Liver (tissue), 9 donors: Measurements from ENCODE around the gene SIAH2. TPM values are rescaled to one million over a fixed set of nuclear protein-coding genes. Genes with fewer than 3 reads are reported as not detected.

ENCODE experiments used
- DNase-seq: peaks from one replicate; pipeline ENCODE4 v3.0.0-alpha.2; 2017; ENCODE audit warnings: low spot score
- H3K27ac ChIP-seq, 2 donors: one replicate each; pipeline ENCODE4 v1.7.0; 2013; ENCODE audit warnings: inconsistent platforms in 2 of 2, low read length in 2 of 2, control low read depth in 1 of 2, low read depth in 1 of 2, mild to moderate bottlenecking in 1 of 2
- H3K27me3 ChIP-seq, 4 donors: one replicate each; pipeline versions ENCODE4 v1.6.1 to v1.7.0; 2013; ENCODE audit warnings: low read length in 3 of 4, inconsistent platforms in 1 of 4, mild to moderate bottlenecking in 1 of 4, moderate library complexity in 1 of 4; ENCODE audit not compliant: control insufficient read depth in 4 of 4, insufficient read depth in 4 of 4
- H3K36me3 ChIP-seq, 4 donors: one replicate each; pipeline versions ENCODE4 v1.6.1 to v1.7.0; 2013; ENCODE audit warnings: low read length in 3 of 4, mild to moderate bottlenecking in 3 of 4, low read depth in 1 of 4, moderate library complexity in 1 of 4; ENCODE audit not compliant: control insufficient read depth in 4 of 4, insufficient read depth in 3 of 4
- H3K4me1 ChIP-seq, 4 donors: one replicate each; pipeline versions ENCODE4 v1.6.1 to v1.7.0; 2013; ENCODE audit warnings: low read length in 3 of 4, mild to moderate bottlenecking in 3 of 4, moderate library complexity in 1 of 4; ENCODE audit not compliant: control insufficient read depth in 4 of 4, insufficient read depth in 4 of 4
- H3K4me3 ChIP-seq, 3 donors: one replicate each; pipeline versions ENCODE4 v1.6.1 to v1.7.0; 2013; ENCODE audit warnings: low read length in 3 of 3, control low read depth in 1 of 3, low read depth in 1 of 3, mild to moderate bottlenecking in 1 of 3
- H3K9ac ChIP-seq, 2 donors: one replicate each; pipeline ENCODE4 v1.7.0; 2013; ENCODE audit warnings: low read length in 2 of 2, mild to moderate bottlenecking in 2 of 2, moderate library complexity in 2 of 2, control low read depth in 1 of 2, low read depth in 1 of 2
- H3K9me3 ChIP-seq, 4 donors: one replicate each; pipeline versions ENCODE4 v1.6.1 to v1.7.0; 2013; ENCODE audit warnings: low read length in 3 of 4; ENCODE audit not compliant: control insufficient read depth in 4 of 4
- EGR1 ChIP-seq, 2 donors: IDR thresholded peaks; 2 replicates each; pipeline ENCODE4 v1.6.1; 2016 to 2018; ENCODE audit warnings: antibody characterized with exemption in 2 of 2, low read depth in 2 of 2
- FOXA1 ChIP-seq: IDR thresholded peaks from 2 replicates; pipeline ENCODE4 v1.6.1; 2016; ENCODE audit warnings: antibody characterized with exemption
- FOXA2 ChIP-seq: IDR thresholded peaks from 2 replicates; pipeline ENCODE4 v1.6.1; 2016; ENCODE audit warnings: antibody characterized with exemption
- GABPA ChIP-seq, 2 donors: IDR thresholded peaks in 1 of 2; conservative IDR thresholded peaks in 1 of 2; 2 replicates each; pipeline ENCODE4 v1.6.1; 2016; ENCODE audit warnings: antibody characterized with exemption in 2 of 2, mild to moderate bottlenecking in 1 of 2, moderate library complexity in 1 of 2
- HNF4A ChIP-seq, 2 donors: conservative IDR thresholded peaks; 2 replicates each; pipeline ENCODE4 v1.6.1; 2016; ENCODE audit warnings: antibody characterized with exemption in 2 of 2, mild to moderate bottlenecking in 2 of 2
- JUND ChIP-seq, 2 donors: IDR thresholded peaks; 2 replicates each; pipeline ENCODE4 v1.6.1; 2016; ENCODE audit warnings: antibody characterized with exemption in 2 of 2
- NR2F2 ChIP-seq: IDR thresholded peaks from 2 replicates; pipeline ENCODE4 v1.6.1; 2016; ENCODE audit warnings: antibody characterized with exemption
- RAD21 ChIP-seq, 2 donors: IDR thresholded peaks; 2 replicates each; pipeline ENCODE4 v1.6.1; 2016; ENCODE audit warnings: antibody characterized with exemption in 2 of 2, mild to moderate bottlenecking in 2 of 2
- RXRA ChIP-seq, 2 donors: IDR thresholded peaks; 2 replicates each; pipeline ENCODE4 v1.6.1; 2017 to 2018; ENCODE audit warnings: antibody characterized with exemption in 2 of 2, mild to moderate bottlenecking in 1 of 2
- SP1 ChIP-seq: IDR thresholded peaks from 2 replicates; pipeline ENCODE4 v1.6.1; 2018; ENCODE audit warnings: antibody characterized with exemption, mild to moderate bottlenecking
- TAF1 ChIP-seq: conservative IDR thresholded peaks from 2 replicates; pipeline ENCODE4 v1.6.1; 2016; ENCODE audit warnings: antibody characterized with exemption, mild to moderate bottlenecking
- YY1 ChIP-seq: IDR thresholded peaks from 2 replicates; pipeline ENCODE4 v1.6.1; 2016; ENCODE audit warnings: antibody characterized with exemption, mild to moderate bottlenecking
- WGBS: extraction: QIAGEN DNeasy Blood & Tissue Kit; methylation state at CpG from one replicate; pipeline ENCODE4 v1.1.7; 2013; 5-methylcytosine and 5-hydroxymethylcytosine counted together
- polyA plus RNA-seq, 2 donors: library from polyadenylated mRNA; stranded (reverse) in 1 of 2; unstranded in 1 of 2; fragments of 200-250 nt in 1 of 2; fragments of >200 nt in 1 of 2; fragmentation: Nextera tagmentation in 1 of 2; extraction: Ambion mirVana in 1 of 2; gene quantifications; one replicate each; pipeline versions ENCODE4 v1.2.1 to v1.2.3, GENCODE V29; 2013 to 2015
- total RNA-seq, 2 donors: library from RNA; depleted of rRNA; stranded (reverse); fragments of >200 nt; gene quantifications; one replicate each; pipeline ENCODE4 v1.2.3, GENCODE V29; 2014
- TF ChIP-seq, protein P1 (sequence below): IDR thresholded peaks from 2 replicates; pipeline ENCODE4 v1.6.1; 2016; ENCODE audit warnings: antibody characterized with exemption
- TF ChIP-seq, protein P2 (sequence below): fragments of 150-350 bp; IDR thresholded peaks from 2 replicates; pipeline ENCODE4 v1.5.1; 2017; ENCODE audit warnings: improper control_type of control experiment, low read depth, low read length; ENCODE audit not compliant: missing input control
- TF ChIP-seq, protein P3 (sequence below): IDR thresholded peaks from 2 replicates; pipeline ENCODE4 v1.6.1; 2016; ENCODE audit warnings: antibody characterized with exemption
- TF ChIP-seq, protein P4 (sequence below): IDR thresholded peaks from 2 replicates; pipeline ENCODE4 v1.6.1; 2016; ENCODE audit warnings: antibody characterized with exemption, mild to moderate bottlenecking
- TF ChIP-seq, protein P5 (sequence below): IDR thresholded peaks from 2 replicates; pipeline ENCODE4 v1.6.1; 2016; ENCODE audit warnings: antibody characterized with exemption
- donor health status: healthy.
- donor health status: healthy.
- donor health status: healthy.
- donor health status: healthy.
- donor health status: healthy.

The SIAH2 gene
- total and polyA plus RNA-seq, 4 donors: 12.1 to 104 (median 20.3) TPM

DNA sequence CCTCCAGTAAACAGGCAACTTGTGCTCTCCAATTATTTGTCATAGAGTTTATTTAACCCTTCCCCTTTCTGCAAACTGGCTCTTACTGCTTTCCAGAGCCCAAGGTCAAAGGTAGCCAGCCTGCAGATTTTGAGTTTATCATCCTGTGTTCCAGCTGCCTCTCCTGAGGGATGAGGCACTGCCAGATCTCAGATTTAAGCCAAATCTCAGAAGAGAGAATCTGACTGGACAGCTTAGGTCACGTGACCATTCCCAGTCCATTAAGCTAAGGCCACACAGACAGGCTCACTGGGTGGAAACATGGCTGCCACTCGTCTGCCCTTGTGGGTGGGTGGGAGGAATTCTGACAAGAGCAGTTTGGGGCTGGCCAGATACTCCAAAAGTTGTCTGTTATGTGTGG lies 8.6 kb upstream of the SIAH2 start (continued):
- TF ChIP-seq YY1: peak; percentile 79
- TF ChIP-seq, protein P1, sequence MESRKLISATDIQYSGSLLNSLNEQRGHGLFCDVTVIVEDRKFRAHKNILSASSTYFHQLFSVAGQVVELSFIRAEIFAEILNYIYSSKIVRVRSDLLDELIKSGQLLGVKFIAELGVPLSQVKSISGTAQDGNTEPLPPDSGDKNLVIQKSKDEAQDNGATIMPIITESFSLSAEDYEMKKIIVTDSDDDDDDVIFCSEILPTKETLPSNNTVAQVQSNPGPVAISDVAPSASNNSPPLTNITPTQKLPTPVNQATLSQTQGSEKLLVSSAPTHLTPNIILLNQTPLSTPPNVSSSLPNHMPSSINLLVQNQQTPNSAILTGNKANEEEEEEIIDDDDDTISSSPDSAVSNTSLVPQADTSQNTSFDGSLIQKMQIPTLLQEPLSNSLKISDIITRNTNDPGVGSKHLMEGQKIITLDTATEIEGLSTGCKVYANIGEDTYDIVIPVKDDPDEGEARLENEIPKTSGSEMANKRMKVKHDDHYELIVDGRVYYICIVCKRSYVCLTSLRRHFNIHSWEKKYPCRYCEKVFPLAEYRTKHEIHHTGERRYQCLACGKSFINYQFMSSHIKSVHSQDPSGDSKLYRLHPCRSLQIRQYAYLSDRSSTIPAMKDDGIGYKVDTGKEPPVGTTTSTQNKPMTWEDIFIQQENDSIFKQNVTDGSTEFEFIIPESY: peak; percentile 44

DNA sequence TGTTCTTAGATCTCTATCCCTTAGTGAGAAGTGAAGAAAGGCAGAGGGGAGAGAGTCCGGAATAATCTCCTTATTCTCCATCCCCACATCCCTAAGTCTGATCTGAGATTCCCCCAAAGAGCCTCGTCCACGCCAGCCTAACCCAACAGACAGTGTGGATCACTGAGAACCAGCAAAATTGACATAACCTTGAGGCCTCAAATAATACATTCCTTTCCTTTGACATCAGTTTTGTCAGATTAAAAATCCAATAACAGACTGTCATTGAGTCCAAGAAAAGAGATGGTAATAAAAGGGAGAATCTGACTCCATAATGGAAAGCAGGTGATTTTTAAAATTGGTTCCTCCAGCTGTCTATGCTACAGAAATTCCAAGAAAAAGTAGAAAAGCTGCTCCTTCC lies 7.7 kb upstream of the SIAH2 start:
- H3K27ac ChIP-seq: peak overlapping the region; percentile 68 to 74
- no peak overlapping the region for H3K4me3 ChIP-seq
- peaks cover 0 to 20% (median 18%) of the 10 kb centered on the region in 4 donors for H3K4me1 ChIP-seq

DNA sequence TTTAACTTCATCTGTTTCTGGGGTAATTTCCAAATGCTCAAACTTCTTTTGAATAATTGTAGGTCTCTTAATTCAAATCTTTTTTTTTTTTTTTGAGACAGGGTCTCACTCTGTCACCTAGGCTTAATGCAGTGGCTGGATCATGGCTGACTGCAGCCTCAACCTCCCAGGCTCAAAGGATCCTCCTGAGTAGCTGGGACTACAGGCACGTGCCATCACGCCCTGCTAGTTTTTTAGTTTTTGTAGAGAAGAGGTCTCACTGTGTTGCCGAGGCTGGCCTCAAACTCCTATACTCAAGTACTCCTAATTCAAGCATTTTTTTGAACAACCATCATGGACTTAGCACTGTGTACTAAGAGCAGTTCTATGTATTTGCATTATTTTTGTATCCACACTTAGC lies 3.8 kb upstream of the SIAH2 start:
- no peak for DNase-seq
- Histone ChIP-seq H3K27ac (no peak overlapping the region), H3K4me3 (no peak overlapping the region), H3K9ac (no peak overlapping the region), H3K36me3 (no peaks in the 10 kb centered on the region), H3K27me3 (no peaks in the 10 kb centered on the region), H3K9me3 (no peaks in the 10 kb centered on the region), H3K4me1 (peaks cover 2 to 24% (median 22%) of the 10 kb centered on the region in 4 donors)
- TF ChIP-seq, protein P2, sequence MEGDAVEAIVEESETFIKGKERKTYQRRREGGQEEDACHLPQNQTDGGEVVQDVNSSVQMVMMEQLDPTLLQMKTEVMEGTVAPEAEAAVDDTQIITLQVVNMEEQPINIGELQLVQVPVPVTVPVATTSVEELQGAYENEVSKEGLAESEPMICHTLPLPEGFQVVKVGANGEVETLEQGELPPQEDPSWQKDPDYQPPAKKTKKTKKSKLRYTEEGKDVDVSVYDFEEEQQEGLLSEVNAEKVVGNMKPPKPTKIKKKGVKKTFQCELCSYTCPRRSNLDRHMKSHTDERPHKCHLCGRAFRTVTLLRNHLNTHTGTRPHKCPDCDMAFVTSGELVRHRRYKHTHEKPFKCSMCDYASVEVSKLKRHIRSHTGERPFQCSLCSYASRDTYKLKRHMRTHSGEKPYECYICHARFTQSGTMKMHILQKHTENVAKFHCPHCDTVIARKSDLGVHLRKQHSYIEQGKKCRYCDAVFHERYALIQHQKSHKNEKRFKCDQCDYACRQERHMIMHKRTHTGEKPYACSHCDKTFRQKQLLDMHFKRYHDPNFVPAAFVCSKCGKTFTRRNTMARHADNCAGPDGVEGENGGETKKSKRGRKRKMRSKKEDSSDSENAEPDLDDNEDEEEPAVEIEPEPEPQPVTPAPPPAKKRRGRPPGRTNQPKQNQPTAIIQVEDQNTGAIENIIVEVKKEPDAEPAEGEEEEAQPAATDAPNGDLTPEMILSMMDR: no peak
- TF ChIP-seq, protein P3, sequence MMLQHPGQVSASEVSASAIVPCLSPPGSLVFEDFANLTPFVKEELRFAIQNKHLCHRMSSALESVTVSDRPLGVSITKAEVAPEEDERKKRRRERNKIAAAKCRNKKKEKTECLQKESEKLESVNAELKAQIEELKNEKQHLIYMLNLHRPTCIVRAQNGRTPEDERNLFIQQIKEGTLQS: no peak
- no peak for TF ChIP-seq RXRA (IDR thresholded peaks at IDR 0.05)
- TF ChIP-seq, protein P4, sequence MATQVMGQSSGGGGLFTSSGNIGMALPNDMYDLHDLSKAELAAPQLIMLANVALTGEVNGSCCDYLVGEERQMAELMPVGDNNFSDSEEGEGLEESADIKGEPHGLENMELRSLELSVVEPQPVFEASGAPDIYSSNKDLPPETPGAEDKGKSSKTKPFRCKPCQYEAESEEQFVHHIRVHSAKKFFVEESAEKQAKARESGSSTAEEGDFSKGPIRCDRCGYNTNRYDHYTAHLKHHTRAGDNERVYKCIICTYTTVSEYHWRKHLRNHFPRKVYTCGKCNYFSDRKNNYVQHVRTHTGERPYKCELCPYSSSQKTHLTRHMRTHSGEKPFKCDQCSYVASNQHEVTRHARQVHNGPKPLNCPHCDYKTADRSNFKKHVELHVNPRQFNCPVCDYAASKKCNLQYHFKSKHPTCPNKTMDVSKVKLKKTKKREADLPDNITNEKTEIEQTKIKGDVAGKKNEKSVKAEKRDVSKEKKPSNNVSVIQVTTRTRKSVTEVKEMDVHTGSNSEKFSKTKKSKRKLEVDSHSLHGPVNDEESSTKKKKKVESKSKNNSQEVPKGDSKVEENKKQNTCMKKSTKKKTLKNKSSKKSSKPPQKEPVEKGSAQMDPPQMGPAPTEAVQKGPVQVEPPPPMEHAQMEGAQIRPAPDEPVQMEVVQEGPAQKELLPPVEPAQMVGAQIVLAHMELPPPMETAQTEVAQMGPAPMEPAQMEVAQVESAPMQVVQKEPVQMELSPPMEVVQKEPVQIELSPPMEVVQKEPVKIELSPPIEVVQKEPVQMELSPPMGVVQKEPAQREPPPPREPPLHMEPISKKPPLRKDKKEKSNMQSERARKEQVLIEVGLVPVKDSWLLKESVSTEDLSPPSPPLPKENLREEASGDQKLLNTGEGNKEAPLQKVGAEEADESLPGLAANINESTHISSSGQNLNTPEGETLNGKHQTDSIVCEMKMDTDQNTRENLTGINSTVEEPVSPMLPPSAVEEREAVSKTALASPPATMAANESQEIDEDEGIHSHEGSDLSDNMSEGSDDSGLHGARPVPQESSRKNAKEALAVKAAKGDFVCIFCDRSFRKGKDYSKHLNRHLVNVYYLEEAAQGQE: no peak
- WGBS: 97% methylated on average over 3 of the region's 3 CpGs

More for the DNA sequence above, 7.7 kb upstream of the SIAH2 start:
- WGBS: 51% methylated on average over 3 of the region's 3 CpGs
- H3K36me3 ChIP-seq: no peaks in the 10 kb centered on the region
- H3K9me3 ChIP-seq: no peaks in the 10 kb centered on the region
- H3K9ac ChIP-seq: peak overlapping the region in 1 of 2 donors; percentile 26
- DNase-seq: no peak
- TF ChIP-seq HNF4A (conservative IDR thresholded peaks at IDR 0.05): peak in 1 of 2 donors; percentile 15
- no peak for TF ChIP-seq GABPA (IDR thresholded peaks at IDR 0.05 in 1 of 2, conservative IDR thresholded peaks at IDR 0.05 in 1 of 2)
- TF ChIP-seq, protein P5, sequence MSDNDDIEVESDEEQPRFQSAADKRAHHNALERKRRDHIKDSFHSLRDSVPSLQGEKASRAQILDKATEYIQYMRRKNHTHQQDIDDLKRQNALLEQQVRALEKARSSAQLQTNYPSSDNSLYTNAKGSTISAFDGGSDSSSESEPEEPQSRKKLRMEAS: no peak
- no peak for TF ChIP-seq FOXA2
- TF ChIP-seq EGR1 (IDR thresholded peaks at IDR 0.05; ENCODE audit: low read depth in 2 of 2): no peak
- TF ChIP-seq, protein P1: no peak
- TF ChIP-seq SP1: peak; percentile 7
- TF ChIP-seq RAD21 (IDR thresholded peaks at IDR 0.05): no peak
- TF ChIP-seq YY1: no peak
- no peak for TF ChIP-seq FOXA1
- no peak for TF ChIP-seq TAF1
- TF ChIP-seq, protein P3: no peak
- TF ChIP-seq JUND (IDR thresholded peaks at IDR 0.05): peak; percentile 22 to 68
- TF ChIP-seq NR2F2: no peak
- H3K27me3 ChIP-seq: no peaks in the 10 kb centered on the region
